Right lobe of liver (tissue), 6 donors: ENCODE measurements around the gene NUP214. TPM values are rescaled to one million over a fixed set of nuclear protein-coding genes. Genes with fewer than 3 reads are reported as not detected.
"Not testable (repeated sequence)": the region's sequence is repeated elsewhere in the genome, so short reads cannot be mapped to it uniquely, and the experiment has no call there.

Experiments
- ATAC-seq, 4 donors: fragments of 200-7000 bp; cut with Tn5 transposase; one replicate each; pipeline ENCODE4 v1.9.1; 2020; ENCODE audit warnings: mild to moderate bottlenecking in 4 of 4, moderate library complexity in 4 of 4
- DNase-seq, 3 donors: peaks; one replicate each; pipeline ENCODE4 v3.0.0-alpha.2; 2020
- H3K27ac ChIP-seq, 3 donors: fragments of 200-600 bp; one replicate each; pipeline ENCODE4 v1.8.0; 2022
- H3K27me3 ChIP-seq, 2 donors: fragments of 200-600 bp; one replicate each; pipeline ENCODE4 v1.8.0; 2022
- H3K36me3 ChIP-seq, 4 donors: fragments of 200-600 bp; sonication (generic) in 1 of 4; one replicate each; pipeline versions ENCODE4 v1.5.1 to v1.8.0; 2017 to 2022; ENCODE audit warnings: control low read depth in 1 of 4
- H3K4me1 ChIP-seq, 4 donors: fragments of 200-600 bp; sonication (generic) in 1 of 4; one replicate each; pipeline versions ENCODE4 v1.5.1 to v1.8.0; 2017 to 2022; ENCODE audit warnings: control low read depth in 1 of 4
- H3K4me3 ChIP-seq, 3 donors: fragments of 200-600 bp; one replicate each; pipeline ENCODE4 v1.8.0; 2022
- H3K9me3 ChIP-seq, 4 donors: fragments of 200-600 bp; sonication (generic) in 1 of 4; one replicate each; pipeline versions ENCODE4 v1.5.1 to v1.8.0; 2017 to 2022; ENCODE audit warnings: control low read depth in 1 of 4
- POLR2A ChIP-seq: fragments of 450-650 bp; IDR thresholded peaks from one replicate; pipeline ENCODE4 v1.6.1; 2017; ENCODE audit warnings: antibody characterized with exemption, mild to moderate bottlenecking
- whole genome bisulfite sequencing: methylation state at CpG from one replicate; pipeline ENCODE4 v1.1.6; 2018; ENCODE audit warnings: low coverage, low lambda C conversion rate; ENCODE audit not compliant: insufficient coverage; ENCODE audit errors: missing lambda C conversion rate; 5-methylcytosine and 5-hydroxymethylcytosine counted together
- intact Hi-C, 2 donors: fragments of 100-400 bp; cut with DNase I; formaldehyde crosslinking; loops; one replicate each; pipeline versions ENCODE4 v1.11.2 to v1.14.1; 2022
- total RNA-seq, 6 experiments: library from RNA; depleted of rRNA in 2 of 6; stranded (reverse); fragments of >200 nt in 2 of 6; fragmentation: NEBNext Ultra II Directional in 3 of 6; extraction: Animal tissue kit (Norgen Biotek cat#: 25700) in 3 of 6; gene quantifications; one replicate each; pipeline versions ENCODE4 v1.1.0 to v1.2.4, GENCODE V29; 2016 to 2023
- TF ChIP-seq, protein P1 (sequence below), 4 donors: fragments of 200-600 bp in 3 of 4; fragments of 450-650 bp in 1 of 4; IDR thresholded peaks; one replicate each; pipeline versions ENCODE4 v1.5.1 to v1.8.0; 2016 to 2022; ENCODE audit warnings: antibody characterized with exemption in 4 of 4, mild to moderate bottlenecking in 2 of 4
- donor health status: DM: no; HTN: yes; CAD: no.
- donor health status: DM: no; HTN: no; CAD: no.
- donor health status: DM: no; HTN: no; CAD: no.
- donor health status: DM: no; HTN: yes; CAD: no.
- donor health status: DM: no; HTN: yes; CAD: no.

NUP214 gene
- total RNA-seq, 6 experiments from 2014 or later: 22.5 to 31.1 (median 27.5) TPM

DNA sequence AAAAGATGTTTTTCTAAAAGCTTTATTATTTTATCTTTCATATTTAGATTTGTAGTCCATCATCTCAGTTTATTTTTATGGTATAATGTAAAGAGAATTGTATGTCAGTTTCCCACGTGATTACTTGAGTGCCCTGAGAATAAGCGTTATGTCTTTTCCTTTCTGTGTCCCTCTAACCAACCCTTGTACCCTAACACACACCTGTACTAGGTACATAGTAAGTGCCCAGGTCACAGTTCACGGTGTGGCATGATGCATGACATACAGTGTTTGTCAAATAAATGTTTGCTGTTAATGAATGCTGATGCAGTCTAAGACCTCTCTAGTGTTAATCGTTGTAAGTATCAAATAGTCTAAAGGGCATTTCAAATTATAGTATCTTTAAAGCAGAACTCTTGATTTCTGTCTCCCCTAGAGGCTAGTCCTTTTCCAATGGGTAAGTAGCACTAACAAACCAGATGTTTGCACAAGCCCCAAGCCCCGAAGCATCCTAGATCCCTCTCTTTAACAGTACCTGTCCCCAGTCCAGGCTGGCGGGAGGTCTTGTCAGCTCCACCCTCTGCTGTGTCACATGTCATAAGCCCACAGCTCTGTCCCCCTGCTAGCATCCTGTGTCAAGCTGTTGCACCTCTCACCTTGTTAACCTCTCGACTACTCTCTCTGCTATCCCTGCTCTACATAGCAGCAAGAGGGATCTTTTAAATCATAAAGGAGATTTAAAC, 23.7 kb downstream of the NUP214 start:
- peaks cover 5 to 98% (median 50%) of the 10 kb centered on the region in 4 donors for H3K36me3 ChIP-seq
- intact Hi-C loops: no loop called here
- H3K9me3 ChIP-seq: no peaks in the 10 kb centered on the region
- DNase-seq (no peak), ATAC-seq (no peak)
- H3K27ac ChIP-seq: no peak overlapping the region
- no peaks in the 10 kb centered on the region for H3K27me3 ChIP-seq
- WGBS: 69% methylated on average over 7 of the region's 7 CpGs
- TF ChIP-seq, protein P1, sequence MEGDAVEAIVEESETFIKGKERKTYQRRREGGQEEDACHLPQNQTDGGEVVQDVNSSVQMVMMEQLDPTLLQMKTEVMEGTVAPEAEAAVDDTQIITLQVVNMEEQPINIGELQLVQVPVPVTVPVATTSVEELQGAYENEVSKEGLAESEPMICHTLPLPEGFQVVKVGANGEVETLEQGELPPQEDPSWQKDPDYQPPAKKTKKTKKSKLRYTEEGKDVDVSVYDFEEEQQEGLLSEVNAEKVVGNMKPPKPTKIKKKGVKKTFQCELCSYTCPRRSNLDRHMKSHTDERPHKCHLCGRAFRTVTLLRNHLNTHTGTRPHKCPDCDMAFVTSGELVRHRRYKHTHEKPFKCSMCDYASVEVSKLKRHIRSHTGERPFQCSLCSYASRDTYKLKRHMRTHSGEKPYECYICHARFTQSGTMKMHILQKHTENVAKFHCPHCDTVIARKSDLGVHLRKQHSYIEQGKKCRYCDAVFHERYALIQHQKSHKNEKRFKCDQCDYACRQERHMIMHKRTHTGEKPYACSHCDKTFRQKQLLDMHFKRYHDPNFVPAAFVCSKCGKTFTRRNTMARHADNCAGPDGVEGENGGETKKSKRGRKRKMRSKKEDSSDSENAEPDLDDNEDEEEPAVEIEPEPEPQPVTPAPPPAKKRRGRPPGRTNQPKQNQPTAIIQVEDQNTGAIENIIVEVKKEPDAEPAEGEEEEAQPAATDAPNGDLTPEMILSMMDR (IDR thresholded peaks at IDR 0.05): no peak
- TF ChIP-seq POLR2A: no peak
- H3K4me3 ChIP-seq: no peak overlapping the region
- H3K4me1 ChIP-seq: no peaks in the 10 kb centered on the region

DNA sequence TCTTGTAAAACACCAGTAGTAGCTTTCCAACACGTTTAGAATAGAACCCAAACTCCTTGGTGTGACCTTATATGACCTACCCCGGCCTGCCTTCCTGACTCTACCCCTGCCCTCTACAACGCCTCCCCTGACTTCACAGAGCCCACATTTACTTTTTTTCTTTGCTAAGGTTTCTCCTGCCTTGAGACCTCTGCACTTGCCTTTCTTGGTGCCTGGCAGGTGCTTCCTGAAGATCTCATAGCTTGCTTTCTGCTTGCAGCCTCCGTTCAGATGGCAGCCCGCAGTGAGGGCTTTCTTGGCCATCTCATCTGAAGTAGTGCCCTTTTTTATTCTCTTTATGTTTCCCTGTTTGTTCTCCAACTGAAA, 24.3 kb downstream of the NUP214 start:
- H3K36me3 ChIP-seq: peaks cover 5 to 98% (median 49%) of the 10 kb centered on the region in 4 donors
- no peaks in the 10 kb centered on the region for H3K9me3 ChIP-seq
- DNase-seq: no peak
- H3K4me3 ChIP-seq: no peak overlapping the region
- no peak for TF ChIP-seq POLR2A
- TF ChIP-seq, protein P1 (IDR thresholded peaks at IDR 0.05): no peak
- no peaks in the 10 kb centered on the region for H3K27me3 ChIP-seq
- H3K27ac ChIP-seq: no peak overlapping the region
- no peak for ATAC-seq
- 74% methylated on average over 5 of the region's 5 CpGs for WGBS
- no peaks in the 10 kb centered on the region for H3K4me1 ChIP-seq
- intact Hi-C loops: no loop called here

DNA sequence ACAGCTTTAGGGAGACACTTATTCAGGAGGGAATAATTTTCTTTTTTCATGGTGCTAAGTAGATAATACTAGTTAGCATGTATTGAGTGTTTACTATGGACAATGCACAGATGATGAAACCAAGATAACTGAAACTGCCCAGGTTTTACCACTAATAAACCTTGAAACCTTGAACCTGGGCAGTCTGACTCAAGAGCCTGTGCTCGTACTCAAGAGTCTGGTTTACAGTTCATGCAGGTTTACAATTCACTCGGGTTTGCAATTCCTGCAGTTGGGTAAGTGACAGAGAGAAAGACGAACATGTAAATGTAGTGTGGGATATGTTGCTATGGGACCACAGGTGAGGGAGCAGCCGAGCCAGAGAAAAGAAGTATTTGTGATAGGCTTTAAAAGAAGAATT, 28.2 kb downstream of the NUP214 start:
- DNase-seq (no peak), ATAC-seq (no peak)
- Histone ChIP-seq H3K36me3 (peaks cover 0 to 68% (median 24%) of the 10 kb centered on the region in 4 donors), H3K4me3 (no peak overlapping the region), H3K27me3 (no peaks in the 10 kb centered on the region), H3K9me3 (no peaks in the 10 kb centered on the region), H3K4me1 (no peaks in the 10 kb centered on the region), H3K27ac (no peak overlapping the region)
- intact Hi-C loops: no loop called here
- WGBS: 79% methylated on average over 4 of the region's 4 CpGs
- TF ChIP-seq, protein P1 (IDR thresholded peaks at IDR 0.05): no peak

DNA sequence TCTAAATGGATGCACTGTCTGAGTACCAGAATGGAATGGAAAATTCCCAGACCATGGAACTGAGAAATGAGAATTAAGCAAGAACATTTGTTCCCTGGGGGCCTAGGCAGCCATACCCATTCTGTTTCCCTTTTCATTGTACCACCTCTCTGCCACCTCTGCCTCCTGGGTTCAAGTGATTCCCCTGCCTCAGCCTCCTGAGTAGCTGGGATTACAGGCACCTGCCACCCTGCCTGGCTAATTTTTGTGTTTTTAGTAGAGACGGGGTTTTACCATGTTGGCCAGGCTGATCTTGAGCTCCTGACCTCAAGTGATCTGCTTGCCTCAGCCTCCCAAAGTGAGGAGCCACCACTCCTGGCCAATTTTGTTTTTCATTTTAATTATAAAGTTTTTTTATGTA, 33.3 kb downstream of the NUP214 start:
- H3K27me3 ChIP-seq, H3K4me3 ChIP-seq, intact Hi-C loops, H3K9me3 ChIP-seq, DNase-seq, H3K4me1 ChIP-seq, H3K27ac ChIP-seq, ATAC-seq: not testable (repeated sequence)
- 92% methylated on average over 1 of the region's 1 CpG for WGBS
- peaks cover 5 to 64% (median 21%) of the 10 kb centered on the region in 4 donors for H3K36me3 ChIP-seq

DNA sequence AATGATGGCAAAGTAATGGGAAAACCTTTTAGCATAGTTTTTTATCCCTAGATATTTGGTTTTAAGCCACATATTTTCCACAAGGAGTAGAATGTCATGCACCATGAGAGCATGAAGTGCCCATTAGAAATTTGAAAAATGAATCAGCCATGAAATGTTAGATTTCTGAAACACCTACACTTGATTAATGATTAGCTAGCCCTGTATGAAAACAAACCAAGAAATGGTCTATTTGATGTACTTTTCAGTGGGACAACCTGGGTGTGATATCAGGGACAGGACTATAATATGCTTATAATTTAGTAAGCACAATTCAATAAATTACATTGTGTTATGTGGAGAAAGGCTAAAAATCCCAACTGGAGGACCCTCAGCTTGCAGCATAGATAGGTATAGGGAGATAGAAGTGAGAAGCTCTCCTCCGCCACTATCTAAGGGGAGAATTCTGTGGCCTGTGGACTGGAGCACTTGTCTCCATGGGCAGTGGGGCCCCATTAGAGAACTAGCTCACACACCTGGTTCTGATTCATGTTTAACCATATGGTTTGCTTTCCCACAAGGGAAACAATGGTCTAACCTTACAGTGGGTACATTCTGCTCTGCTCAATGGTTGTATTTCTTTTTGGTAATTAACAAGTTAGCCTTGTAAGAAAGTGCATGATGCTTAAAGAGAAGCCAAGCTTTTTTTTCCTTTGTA, 35.2 kb downstream of the NUP214 start:
- Histone ChIP-seq H3K36me3 (peaks cover 5 to 64% (median 21%) of the 10 kb centered on the region in 4 donors), H3K4me1 (no peaks in the 10 kb centered on the region), H3K4me3 (no peak overlapping the region), H3K27ac (no peak overlapping the region), H3K27me3 (no peaks in the 10 kb centered on the region), H3K9me3 (no peaks in the 10 kb centered on the region)
- intact Hi-C loops: no loop called here
- ATAC-seq (no peak), DNase-seq (no peak)
- TF ChIP-seq, protein P1 (IDR thresholded peaks at IDR 0.05): no peak
- TF ChIP-seq POLR2A: no peak
- WGBS: 100% methylated on average over 1 of the region's 1 CpG
